KMS-11 (cell line): Measurements from ENCODE around the gene GFAP.

ENCODE experiments used
- H2AFZ ChIP-seq: fragments of 200-600 bp; sonication (generic); 2 replicates; pipeline ENCODE4 v1.6.1; 2016; ENCODE audit warnings: antibody characterized with exemption, mixed run types, low read depth
- H3K27ac ChIP-seq: fragments of 200-600 bp; sonication (generic); 2 replicates; pipeline ENCODE4 v1.6.1; 2016; ENCODE audit warnings: mild to moderate bottlenecking, mixed run types
- H3K27me3 ChIP-seq: fragments of 200-600 bp; sonication (generic); 2 replicates; pipeline ENCODE4 v1.6.1; 2017; ENCODE audit warnings: mild to moderate bottlenecking, low read depth, mixed run types, moderate library complexity; ENCODE audit not compliant: insufficient read depth
- H3K36me3 ChIP-seq: fragments of 200-600 bp; sonication (generic); 2 replicates; pipeline ENCODE4 v1.6.1; 2017; ENCODE audit warnings: mild to moderate bottlenecking, mixed run types; ENCODE audit not compliant: insufficient read depth
- H3K4me1 ChIP-seq: fragments of 200-600 bp; sonication (generic); 2 replicates; pipeline ENCODE4 v1.6.1; 2016; ENCODE audit warnings: mild to moderate bottlenecking, low read depth, mixed run types; ENCODE audit not compliant: poor library complexity, severe bottlenecking
- H3K4me2 ChIP-seq: fragments of 200-600 bp; sonication (generic); 2 replicates; pipeline ENCODE4 v1.7.0; 2016; ENCODE audit warnings: mild to moderate bottlenecking, mixed run types
- H3K4me3 ChIP-seq: fragments of 200-600 bp; sonication (generic); IDR thresholded peaks from 2 replicates; pipeline ENCODE4 v1.6.1; 2017; ENCODE audit warnings: low read depth, low read length, mixed read lengths; ENCODE audit not compliant: insufficient read depth
- H3K79me2 ChIP-seq: fragments of 200-600 bp; sonication (generic); 2 replicates; pipeline ENCODE4 v1.6.1; 2016; ENCODE audit warnings: low read depth, mixed run types; ENCODE audit not compliant: insufficient read depth
- H3K9ac ChIP-seq: fragments of 200-600 bp; sonication (generic); 2 replicates; pipeline ENCODE4 v1.6.1; 2016; ENCODE audit warnings: mild to moderate bottlenecking, mixed run types
- H4K20me1 ChIP-seq: fragments of 200-600 bp; sonication (generic); 2 replicates; pipeline ENCODE4 v1.6.1; 2016; ENCODE audit warnings: mild to moderate bottlenecking, mixed run types; ENCODE audit not compliant: insufficient read depth
- CTCF ChIP-seq: fragments of 200-600 bp; sonication (generic); conservative IDR thresholded peaks from 2 replicates; pipeline ENCODE4 v1.6.1; 2017; ENCODE audit warnings: low read depth, mild to moderate bottlenecking, antibody characterized with exemption, low read length, moderate library complexity, mixed read lengths

Gene GFAP

GRCh38 chr17:44922136-44922535 lies 6.8 kb upstream of the GFAP start:
- no peak overlapping the region for H3K4me2 ChIP-seq
- no peak overlapping the region for H3K4me3 ChIP-seq
- H3K27me3 ChIP-seq: peaks cover 13% of the 10 kb centered on the region; the same call in 1 of the 2 replicates
- H3K36me3 ChIP-seq: no peaks in the 10 kb centered on the region
- H4K20me1 ChIP-seq: no peaks in the 10 kb centered on the region
- no peak overlapping the region for H3K9ac ChIP-seq
- no peak for TF ChIP-seq CTCF
- no peaks in the 10 kb centered on the region for H3K79me2 ChIP-seq
- H3K4me1 ChIP-seq: peaks cover 9% of the 10 kb centered on the region
- H2AFZ ChIP-seq: no peak overlapping the region
- H3K27ac ChIP-seq: no peak overlapping the region

DNA sequence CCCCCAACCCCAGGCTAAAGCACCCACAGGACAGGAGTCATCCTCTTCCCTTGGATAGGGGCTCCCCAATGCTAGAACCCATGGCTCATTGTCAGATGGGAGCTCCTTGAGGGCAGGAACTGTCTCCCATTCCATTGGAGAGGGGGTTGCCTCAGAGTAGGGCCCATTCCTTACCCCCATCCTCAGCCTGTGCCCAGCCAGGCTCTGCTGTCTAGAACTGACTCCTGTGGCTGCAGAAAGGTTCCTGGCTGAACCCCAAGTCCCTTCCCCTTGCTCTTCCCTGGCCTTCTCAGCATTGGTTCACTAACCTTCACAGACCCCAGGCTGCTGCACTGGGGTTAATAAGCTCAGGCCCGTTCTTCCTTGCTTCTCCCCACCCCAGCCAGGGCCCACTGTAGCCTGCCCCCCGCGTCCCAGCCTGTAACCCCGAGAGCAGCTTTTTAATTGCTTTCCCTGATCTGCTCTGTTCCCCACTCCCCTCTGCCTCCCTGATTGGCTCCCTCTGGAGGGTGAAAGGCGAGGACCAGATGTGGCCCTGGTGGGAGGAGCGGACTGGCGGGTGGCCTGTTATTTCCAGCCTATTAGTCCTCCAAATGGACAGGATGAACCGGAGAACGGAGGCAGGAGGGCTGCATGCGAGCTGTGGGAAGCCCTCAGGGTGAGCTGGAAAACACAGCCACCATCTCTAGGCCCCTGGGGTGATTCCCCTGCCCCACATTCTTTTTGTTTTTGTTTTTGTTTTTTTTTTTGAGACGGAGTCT lies 6.0 kb upstream of the GFAP start:
- no peak overlapping the region for H3K4me2 ChIP-seq
- H3K36me3 ChIP-seq: no peaks in the 10 kb centered on the region
- no peak overlapping the region for H3K27ac ChIP-seq
- H3K27me3 ChIP-seq: peaks cover 13% of the 10 kb centered on the region; the same call in 1 of the 2 replicates
- no peak overlapping the region for H3K9ac ChIP-seq
- no peak for TF ChIP-seq CTCF
- H2AFZ ChIP-seq: no peak overlapping the region
- H4K20me1 ChIP-seq: no peaks in the 10 kb centered on the region
- H3K4me3 ChIP-seq: no peak overlapping the region
- H3K4me1 ChIP-seq: peaks cover 9% of the 10 kb centered on the region
- H3K79me2 ChIP-seq: no peaks in the 10 kb centered on the region

- no peak overlapping the region for H2AFZ ChIP-seq
- H3K79me2 ChIP-seq: no peaks in the 10 kb centered on the region
- no peaks in the 10 kb centered on the region for H4K20me1 ChIP-seq
- H3K4me2 ChIP-seq: no peak overlapping the region
- no peak overlapping the region for H3K27ac ChIP-seq
- no peak for TF ChIP-seq CTCF
- no peak overlapping the region for H3K9ac ChIP-seq
- no peaks in the 10 kb centered on the region for H3K36me3 ChIP-seq
- H3K4me3 ChIP-seq: no peak overlapping the region
- H3K4me1 ChIP-seq: peaks cover 9% of the 10 kb centered on the region
- peaks cover 13% of the 10 kb centered on the region; the same call in 1 of the 2 replicates for H3K27me3 ChIP-seq
Observed at GRCh38 chr17:44920565-44920940, 5.3 kb upstream of the GFAP start.

GRCh38 chr17:44919885-44920564 lies 4.7 kb upstream of the GFAP start:
- Histone ChIP-seq H2AFZ (peak overlapping the region; percentile 21; the same call in 1 of the 2 replicates), H3K9ac (no peak overlapping the region)

More at GRCh38 chr17:44919885-44920564, 4.7 kb upstream of the GFAP start:
- peak; percentile 66 for TF ChIP-seq CTCF
- Histone ChIP-seq H4K20me1 (no peaks in the 10 kb centered on the region), H3K4me3 (no peak overlapping the region), H3K27me3 (peaks cover 16% of the 10 kb centered on the region; the same call in 1 of the 2 replicates), H3K4me1 (peaks cover 9% of the 10 kb centered on the region), H3K79me2 (no peaks in the 10 kb centered on the region), H3K36me3 (no peaks in the 10 kb centered on the region), H3K4me2 (no peak overlapping the region), H3K27ac (no peak overlapping the region)
